ENCODE results near the gene PCDHA1. TPM values are rescaled to one million over a fixed set of nuclear protein-coding genes. Genes with fewer than 3 reads are reported as not detected.

Gene PCDHA1
- total RNA-seq, 1 experiment from 2014 or later: not detected

- H3K4me1 ChIP-seq (ENCODE audit: control insufficient read depth in 1 of 2, insufficient read depth in 2 of 2, low read length in 2 of 2): peaks cover 9 to 19% of the 10 kb centered on the region in 2 experiments; a peak in 3 of 4 replicates
- H3K36me3 ChIP-seq (ENCODE audit: control insufficient read depth in 1 of 2, insufficient read depth in 2 of 2, low read length in 2 of 2): no peaks in the 10 kb centered on the region
- ATAC-seq (peak; percentile 91), DNase-seq (ENCODE audit: low read depth, low spot score) (peak; percentile 48)
- no peaks in the 10 kb centered on the region for H4K20me1 ChIP-seq (ENCODE audit: insufficient read depth)
- ChIA-PET CTCF (interaction anchor here (0.7 to 1.2 kb wide), 2 partner anchors 51 to 73 kb away, joined by 3 to 6 read pairs; no protein-coding TSS in a partner anchor), RAD21 (ENCODE audit: low non-redundant PET in 1 of 2, low total read pairs in 2 of 2, uncharacterized antibody in 2 of 2, unreplicated experiment in 2 of 2) (no interaction called here), POLR2A (interaction anchor here (1.8 kb wide), 1 partner anchor 38 kb away, joined by 6 read pairs; no protein-coding TSS in a partner anchor)
- intact Hi-C loops (cut with micrococcal nuclease): loop anchor here (5.0 kb wide), 1 partner anchor 39 kb away; the partner anchor contains the start of gene PCDHAC1
- peak within 1 kb of the TSS; percentile 90 for H3K4me2 ChIP-seq (ENCODE audit: low read length)
- H3K79me2 ChIP-seq (ENCODE audit: insufficient read depth, low read length): no peaks in the 10 kb centered on the region
- no peaks in the 10 kb centered on the region for H3K27me3 ChIP-seq (ENCODE audit: insufficient read depth, low read length)
- H2AFZ ChIP-seq (ENCODE audit: low read depth, low read length, poor library complexity, severe bottlenecking): peak within 1 kb of the TSS; percentile 91
- no peaks in the 10 kb centered on the region for H3K9me3 ChIP-seq (ENCODE audit: control insufficient read depth in 1 of 2, insufficient read depth in 1 of 2, low read depth in 1 of 2, low read length in 2 of 2)
- H3K9me2 ChIP-seq (ENCODE audit: insufficient read depth): no peaks in the 10 kb centered on the region
- no peak for TF ChIP-seq TCF7L2 (IDR thresholded peaks at IDR 0.05; ENCODE audit: borderline replicate concordance, extremely low read depth, insufficient read depth, insufficient read length)
- TF ChIP-seq, protein P1, sequence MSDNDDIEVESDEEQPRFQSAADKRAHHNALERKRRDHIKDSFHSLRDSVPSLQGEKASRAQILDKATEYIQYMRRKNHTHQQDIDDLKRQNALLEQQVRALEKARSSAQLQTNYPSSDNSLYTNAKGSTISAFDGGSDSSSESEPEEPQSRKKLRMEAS (IDR thresholded peaks at IDR 0.05): 0 out of 2 replicates have a peak, but pooled peaks have one; percentile 54
- no peak for TF ChIP-seq SRF (IDR thresholded peaks at IDR 0.05; ENCODE audit: low read depth)
- 0 out of 2 replicates have a peak, but pooled peaks have one; percentile 29 for TF ChIP-seq ZFX (IDR thresholded peaks at IDR 0.05)
- TF ChIP-seq EGR1 (IDR thresholded peaks at IDR 0.05; ENCODE audit: low read depth): peak; percentile 65; the same call in 1 of the 2 replicates
- TF ChIP-seq YY1 (IDR thresholded peaks at IDR 0.05; ENCODE audit: extremely low read depth, insufficient replicate concordance, low read depth, low read length): peak; percentile 37
- peak; percentile 54 for TF ChIP-seq POLR2AphosphoS5 (IDR thresholded peaks at IDR 0.05; ENCODE audit: low read depth, low read length)
- 0 out of 2 replicates have a peak, but pooled peaks have one; percentile 10 for TF ChIP-seq CBX3 (IDR thresholded peaks at IDR 0.05; ENCODE audit: low read depth)
- TF ChIP-seq SIN3A (IDR thresholded peaks at IDR 0.05; ENCODE audit: low read depth): peak; percentile 23; the same call in 1 of the 2 replicates
- H3K9ac ChIP-seq (ENCODE audit: low read length): peak within 1 kb of the TSS; percentile 59
- no TSS peak for BruUV-seq (replicated peaks)
- peak within 1 kb of the TSS; percentile 58 to 65 for H3K4me3 ChIP-seq (replicated peaks in 1 of 2; ENCODE audit: low read depth in 1 of 2, low read length in 2 of 2)
- H3K27ac ChIP-seq (ENCODE audit: low read depth, low read length): peak within 1 kb of the TSS; percentile 47; the same call in 1 of the 2 replicates
These were observed 180.6 kb downstream of the PCDHA1 start, which contains the start of gene PCDHAC2 for GRCh38 chr5:140966293-140967225. TSS of gene PCDHAC2 (plus strand) at chr5:140966476. CDS start at chr5:140966767, 291 bp downstream.

Data from HCT116 (cell line).